Endodermal cell (in vitro differentiated cells): ENCODE results near the gene CGB7. TPM values are rescaled to one million over a fixed set of nuclear protein-coding genes. Genes with fewer than 3 reads are reported as not detected.

Source experiments
- DNase-seq: peaks from one replicate; pipeline ENCODE4 v3.0.0-alpha.2; 2017
- H3K27ac ChIP-seq: 2 replicates; pipeline ENCODE4 v1.5.1; 2013; ENCODE audit warnings: mild to moderate bottlenecking, low read depth, low read length, moderate library complexity
- H3K27me3 ChIP-seq: 2 replicates; pipeline ENCODE4 v1.6.1; 2013; ENCODE audit warnings: mild to moderate bottlenecking, low read length, moderate library complexity; ENCODE audit not compliant: insufficient read depth, control insufficient read depth, poor library complexity, severe bottlenecking
- H3K36me3 ChIP-seq: 2 replicates; pipeline ENCODE4 v1.7.0; 2013; ENCODE audit warnings: mild to moderate bottlenecking, low read length, moderate library complexity; ENCODE audit not compliant: control insufficient read depth, insufficient read depth
- H3K4me1 ChIP-seq: one replicate; pipeline ENCODE4 v1.7.0; 2013; ENCODE audit warnings: low read length; ENCODE audit not compliant: control insufficient read depth, insufficient read depth
- H3K4me3 ChIP-seq: 2 replicates; pipeline ENCODE4 v1.5.1; 2013; ENCODE audit warnings: mild to moderate bottlenecking, low read length, moderate library complexity
- H3K9ac ChIP-seq: 2 replicates; pipeline ENCODE4 v1.6.1; 2013; ENCODE audit warnings: mild to moderate bottlenecking, low read length, moderate library complexity; ENCODE audit not compliant: poor library complexity, severe bottlenecking; ENCODE audit errors: extremely low read depth
- H3K9me3 ChIP-seq: 2 replicates; pipeline ENCODE4 v1.6.1; 2013; ENCODE audit warnings: mild to moderate bottlenecking, low read length, moderate library complexity; ENCODE audit not compliant: control insufficient read depth
- H3K27ac Mint-ChIP-seq: 2 replicates; pipeline ENCODE4 v1.8.0; 2020; ENCODE audit warnings: mixed read lengths
- H3K27me3 Mint-ChIP-seq: 2 replicates; pipeline ENCODE4 v1.8.0; 2021; ENCODE audit warnings: mild to moderate bottlenecking, mixed read lengths; ENCODE audit not compliant: insufficient read depth
- H3K36me3 Mint-ChIP-seq: 2 replicates; pipeline ENCODE4 v1.8.0; 2020; ENCODE audit warnings: low read depth, mixed read lengths
- H3K4me1 Mint-ChIP-seq: 2 replicates; pipeline ENCODE4 v1.8.0; 2020; ENCODE audit warnings: mixed read lengths
- H3K4me3 Mint-ChIP-seq: 2 replicates; pipeline ENCODE4 v1.8.0; 2020; ENCODE audit warnings: mild to moderate bottlenecking, moderate library complexity, mixed read lengths
- H3K9me3 Mint-ChIP-seq: 2 replicates; pipeline ENCODE4 v1.8.0; 2020; ENCODE audit warnings: mild to moderate bottlenecking, mixed read lengths
- CTCF ChIP-seq: fragments of 200-600 bp; sonication (generic); conservative IDR thresholded peaks from 2 replicates; pipeline ENCODE4 v1.5.0; 2021; ENCODE audit warnings: antibody characterized with exemption, mild to moderate bottlenecking
- WGBS, 2 experiments: methylation state at CpG; one replicate each; pipeline versions ENCODE4 v1.1.5 to v1.1.7; 2013; ENCODE audit warnings: missing lambda C conversion rate in 2 of 2, mixed read lengths in 1 of 2; ENCODE audit not compliant: insufficient coverage in 1 of 2, insufficient read length in 1 of 2; 5-methylcytosine and 5-hydroxymethylcytosine counted together
- total RNA-seq, 2 donors: library from RNA; stranded (reverse); fragmentation: NEBNext Ultra II Directional in 1 of 2; extraction: Animal tissue kit (Norgen Biotek cat#: 25700) in 1 of 2; gene quantifications; 2 replicates in 1 of 2; 3 replicates in 1 of 2; pipeline ENCODE4 v1.2.1, GENCODE V29; 2021

The CGB7 gene
- total RNA-seq, 2 donors from 2014 or later, result 1.5 to 2.9 TPM

GRCh38 chr19:49086296-49086695, 28.7 kb upstream of the CGB7 start:
- H3K27me3 Mint-ChIP-seq, result peaks cover 13% of the 10 kb centered on the region
- no peak overlapping the region for H3K27ac ChIP-seq

DNA sequence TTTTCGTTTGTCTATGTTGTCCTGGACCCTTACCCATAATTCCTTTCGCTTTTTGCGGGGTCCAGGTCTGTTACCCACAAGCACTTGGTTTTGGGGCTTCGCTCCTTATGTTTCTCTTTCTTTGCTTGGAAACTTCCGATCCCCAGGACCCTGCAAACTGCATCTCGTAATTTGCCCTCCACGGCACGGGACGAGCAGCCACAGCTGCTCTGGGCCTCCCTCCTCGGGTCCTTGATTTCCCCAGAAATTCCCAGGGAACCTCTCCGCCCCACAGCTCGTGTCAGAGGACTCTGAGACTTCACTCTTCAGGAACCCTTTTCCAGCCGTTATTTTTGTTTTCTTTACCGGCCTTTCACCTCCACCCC, 28.3 kb upstream of the CGB7 start:
- 3 to 5% methylated on average over 14 of the region's 14 CpGs for WGBS, 2 experiments
- DNase-seq, result no peak

More at GRCh38 chr19:49086296-49086695, 28.7 kb upstream of the CGB7 start:
- H3K4me1 ChIP-seq, result no peaks in the 10 kb centered on the region
- H3K9me3 ChIP-seq, result no peaks in the 10 kb centered on the region
- Mint-ChIP-seq H3K27ac (peak overlapping the region; percentile 95), H3K4me3 (peak overlapping the region; percentile 95), H3K4me1 (peaks cover 10% of the 10 kb centered on the region), H3K36me3 (peaks cover 41% of the 10 kb centered on the region), H3K9me3 (peaks cover 4% of the 10 kb centered on the region)
- no peaks in the 10 kb centered on the region for H3K27me3 ChIP-seq
- 69 to 74% methylated on average over 10 to 11 of the region's 11 CpGs for WGBS, 2 experiments
- DNase-seq, result no peak
- peaks cover 45% of the 10 kb centered on the region for H3K36me3 ChIP-seq
- peak overlapping the region; percentile 97 for H3K4me3 ChIP-seq
- peak overlapping the region; percentile 90 for H3K9ac ChIP-seq
- no peak for TF ChIP-seq CTCF

GRCh38 chr19:49085020-49085867, 27.7 kb upstream of the CGB7 start, which contains the start of gene SNRNP70:
Gene SNRNP70 (plus strand): TSS chr19:49085451. CDS start chr19:49086415, 964 bp downstream.
- Histone ChIP-seq H3K27ac (peak within 1 kb of the TSS; percentile 91), H3K36me3 (peaks cover 34% of the 10 kb centered on the region), H3K4me3 (peak within 1 kb of the TSS; percentile 97), H3K27me3 (peaks cover 4% of the 10 kb centered on the region), H3K9me3 (no peaks in the 10 kb centered on the region), H3K9ac (peak within 1 kb of the TSS; percentile 90), H3K4me1 (no peaks in the 10 kb centered on the region)
- Mint-ChIP-seq H3K4me3 (peak within 1 kb of the TSS; percentile 95), H3K36me3 (peaks cover 32% of the 10 kb centered on the region), H3K27ac (peak within 1 kb of the TSS; percentile 95), H3K9me3 (peaks cover 4% of the 10 kb centered on the region), H3K27me3 (peaks cover 21% of the 10 kb centered on the region), H3K4me1 (peaks cover 10% of the 10 kb centered on the region)
- WGBS, 2 experiments, result 0% methylated on average over 46 to 89 of the region's 89 CpGs
- peak; percentile 100 for DNase-seq
- no peak for TF ChIP-seq CTCF

More for the DNA sequence above, 28.3 kb upstream of the CGB7 start:
- no peak for TF ChIP-seq CTCF
- Mint-ChIP-seq H3K9me3 (peaks cover 4% of the 10 kb centered on the region), H3K4me1 (peaks cover 10% of the 10 kb centered on the region), H3K27ac (peak overlapping the region; percentile 95), H3K27me3 (peaks cover 16% of the 10 kb centered on the region), H3K4me3 (peak overlapping the region; percentile 95), H3K36me3 (peaks cover 38% of the 10 kb centered on the region)
- Histone ChIP-seq H3K27ac (peak overlapping the region; percentile 91), H3K4me3 (peak overlapping the region; percentile 97), H3K4me1 (no peaks in the 10 kb centered on the region), H3K36me3 (peaks cover 40% of the 10 kb centered on the region), H3K27me3 (no peaks in the 10 kb centered on the region), H3K9me3 (no peaks in the 10 kb centered on the region), H3K9ac (peak overlapping the region; percentile 90)
